ENCODE data around the gene ZNF536. TPM values are rescaled to one million over a fixed set of nuclear protein-coding genes. Genes with fewer than 3 reads are reported as not detected.

ZNF536 gene
- total and polyA plus RNA-seq, 2 of the 4 experiments (the other 2 are of a cell fraction), result not detected

- TF ChIP-seq SMC3 (IDR thresholded peaks at IDR 0.05; ENCODE audit: low read depth, low read length) (no peak), RFX5 (IDR thresholded peaks at IDR 0.05; ENCODE audit: low read depth, low read length) (no peak)
Observed at GRCh38 chr19:30371960-30372824, at the start of gene ZNF536 (continued).

- H3K79me1 ChIP-seq (ENCODE audit: low read depth in 1 of 2, low read length in 2 of 2), result no peaks in the 10 kb centered on the region
- H3K4ac ChIP-seq (ENCODE audit: low read depth, low read length), result no peak overlapping the region
- no peak overlapping the region for H4K5ac ChIP-seq (ENCODE audit: low read depth, low read length)
- no peak overlapping the region for H3K18ac ChIP-seq (ENCODE audit: low read depth, low read length)
- no peaks in the 10 kb centered on the region for H4K20me1 ChIP-seq (ENCODE audit: insufficient read depth, low read length)
- no peaks in the 10 kb centered on the region for H3K4me1 ChIP-seq (ENCODE audit: control insufficient read depth, insufficient read depth, low read length)
- ATAC-seq (ENCODE audit: low read depth) (no peak), DNase-seq (no peak)
- intact Hi-C loops (cut with micrococcal nuclease) (no loop called here), in situ Hi-C loops (cut with MboI; ENCODE audit: low sequenced_read_pairs) (no loop called here), dilution Hi-C loops (cut with HindIII; ENCODE audit: low sequenced_read_pairs, unreplicated experiment) (no loop called here)
- no peak overlapping the region for H2BK120ac ChIP-seq (ENCODE audit: low read depth, low read length)
- 50% methylated on average over 2 of the region's 6 CpGs; no CpG with 5 or more reads in 1 of the 2 experiments for WGBS, 2 experiments (ENCODE audit: extremely low coverage in 2 of 2, insufficient read length in 1 of 2)
- H3K4me2 ChIP-seq (ENCODE audit: low read depth, low read length), result no peak overlapping the region
- H4K8ac ChIP-seq (ENCODE audit: low read depth in 2 of 2, low read length in 2 of 2), result no peak overlapping the region
- H3K23ac ChIP-seq (ENCODE audit: low read depth, low read length), result no peak overlapping the region
- no peak overlapping the region for H2BK5ac ChIP-seq (ENCODE audit: low read depth, low read length, poor library complexity, severe bottlenecking)
- no peak overlapping the region for H3K27ac ChIP-seq (ENCODE audit: insufficient read depth, low read length)
- no peaks in the 10 kb centered on the region for H3K36me3 ChIP-seq (ENCODE audit: control insufficient read depth, insufficient read depth, low read length)
- peaks cover 34% of the 10 kb centered on the region for H3K9me3 ChIP-seq (ENCODE audit: control insufficient read depth, insufficient read depth, low read length)
- CTCF ChIA-PET, result no interaction called here
- no peak overlapping the region for H2BK20ac ChIP-seq (ENCODE audit: low read depth, low read length)
- no TSS peak for BruUV-seq (replicated peaks)
- H3K4me3 ChIP-seq (ENCODE audit: insufficient read depth, low read depth, low read length), result no peak overlapping the region
- H3K14ac ChIP-seq (replicated peaks; ENCODE audit: low read depth, low read length), result no peak overlapping the region
- no peak overlapping the region for H4K91ac ChIP-seq (ENCODE audit: insufficient read depth, low read depth, low read length)
- no peak overlapping the region for H2BK15ac ChIP-seq (ENCODE audit: low read depth, low read length)
- H2AK5ac ChIP-seq (ENCODE audit: low read depth, low read length), result no peak overlapping the region
- H3K9ac ChIP-seq (ENCODE audit: low read depth, low read length), result no peak overlapping the region
- H3K56ac ChIP-seq (ENCODE audit: extremely low read depth, insufficient read depth, low read length), result no peak overlapping the region
- no peaks in the 10 kb centered on the region for H3K9me1 ChIP-seq (ENCODE audit: insufficient read depth, low read length)
- no peak overlapping the region for H2AFZ ChIP-seq (replicated peaks; ENCODE audit: low read length, poor library complexity)
- POLR2A ChIA-PET (ENCODE audit: unreplicated experiment), result no interaction called here
- H3K27me3 ChIP-seq (ENCODE audit: control insufficient read depth, insufficient read depth, low read length), result no peaks in the 10 kb centered on the region
- H2AK9ac ChIP-seq (replicated peaks; ENCODE audit: low read depth, low read length, poor library complexity), result no peak overlapping the region
- no peak for TF ChIP-seq FOS (IDR thresholded peaks at IDR 0.05; ENCODE audit: low read depth, low read length)
- no peak for TF ChIP-seq SMC3 (IDR thresholded peaks at IDR 0.05; ENCODE audit: low read depth, low read length)
- no peak for TF ChIP-seq BHLHE40 (IDR thresholded peaks at IDR 0.05; ENCODE audit: low read depth, low read length)
- TF ChIP-seq RAD21 (IDR thresholded peaks at IDR 0.05; ENCODE audit: low read length), result no peak
- no peak for TF ChIP-seq MAFK (IDR thresholded peaks at IDR 0.05; ENCODE audit: low read depth, low read length)
- TF ChIP-seq RFX5 (IDR thresholded peaks at IDR 0.05; ENCODE audit: low read depth, low read length), result no peak
- TF ChIP-seq NFE2L2 (IDR thresholded peaks at IDR 0.05; ENCODE audit: low read depth, low read length), result no peak
- TF ChIP-seq USF2 (IDR thresholded peaks at IDR 0.05; ENCODE audit: low read depth, low read length), result no peak
- TF ChIP-seq RCOR1 (IDR thresholded peaks at IDR 0.05; ENCODE audit: insufficient replicate concordance, low read length), result no peak
- no peak for TF ChIP-seq POLR2A (IDR thresholded peaks at IDR 0.05; ENCODE audit: low read depth, low read length)
- TF ChIP-seq MAZ (IDR thresholded peaks at IDR 0.05; ENCODE audit: borderline replicate concordance, low read depth, low read length), result no peak
- TF ChIP-seq CTCF (conservative IDR thresholded peaks at IDR 0.05; ENCODE audit: low read depth, low read length), result no peak
- TF ChIP-seq CHD1 (IDR thresholded peaks at IDR 0.05; ENCODE audit: low read depth, low read length), result no peak
Observed at GRCh38 chr19:30322641-30323320, 49.4 kb upstream of the ZNF536 start.

Data from IMR-90 (cell line).